Upper lobe of right lung (tissue), 1 donor: Measurements from ENCODE around the gene RPL10. TPM values are rescaled to one million over a fixed set of nuclear protein-coding genes. Genes with fewer than 3 reads are reported as not detected.

Experiments
- ATAC-seq: fragments of 200-7000 bp; cut with Tn5 transposase; one replicate; pipeline ENCODE4 v1.9.1; 2020; ENCODE audit warnings: mild to moderate bottlenecking, moderate library complexity
- DNase-seq: peaks from one replicate; pipeline ENCODE4 v3.0.0-alpha.2; 2020
- H3K27ac ChIP-seq: fragments of 200-600 bp; one replicate; pipeline ENCODE4 v1.8.0; 2022
- H3K27me3 ChIP-seq: fragments of 200-600 bp; one replicate; pipeline ENCODE4 v1.8.0; 2022; ENCODE audit warnings: mild to moderate bottlenecking
- H3K36me3 ChIP-seq: fragments of 200-600 bp; one replicate; pipeline ENCODE4 v1.8.0; 2022
- H3K4me1 ChIP-seq: fragments of 200-600 bp; one replicate; pipeline ENCODE4 v1.8.0; 2022
- H3K4me3 ChIP-seq: fragments of 200-600 bp; one replicate; pipeline ENCODE4 v1.8.0; 2022; ENCODE audit warnings: mild to moderate bottlenecking
- H3K9me3 ChIP-seq: fragments of 200-600 bp; one replicate; pipeline ENCODE4 v1.8.0; 2022
- intact Hi-C: fragments of 100-400 bp; cut with DNase I; formaldehyde crosslinking; loops from one replicate; pipeline ENCODE4 v1.11.0; 2022
- total RNA-seq: library from RNA; stranded (reverse); fragmentation: NEBNext Ultra II Directional; extraction: Animal tissue kit (Norgen Biotek cat#: 25700); gene quantifications from one replicate; pipeline ENCODE4 v1.2.1, GENCODE V29; 2021
- TF ChIP-seq, protein P1 (sequence below): fragments of 200-600 bp; IDR thresholded peaks from one replicate; pipeline ENCODE4 v1.8.0; 2022; ENCODE audit warnings: antibody characterized with exemption
- donor health status: DM: no; HTN: yes; CAD: no; lungs with severe emphysema.

Gene RPL10
- total RNA-seq, 1 donor from 2014 or later = 2,677 TPM

DNA sequence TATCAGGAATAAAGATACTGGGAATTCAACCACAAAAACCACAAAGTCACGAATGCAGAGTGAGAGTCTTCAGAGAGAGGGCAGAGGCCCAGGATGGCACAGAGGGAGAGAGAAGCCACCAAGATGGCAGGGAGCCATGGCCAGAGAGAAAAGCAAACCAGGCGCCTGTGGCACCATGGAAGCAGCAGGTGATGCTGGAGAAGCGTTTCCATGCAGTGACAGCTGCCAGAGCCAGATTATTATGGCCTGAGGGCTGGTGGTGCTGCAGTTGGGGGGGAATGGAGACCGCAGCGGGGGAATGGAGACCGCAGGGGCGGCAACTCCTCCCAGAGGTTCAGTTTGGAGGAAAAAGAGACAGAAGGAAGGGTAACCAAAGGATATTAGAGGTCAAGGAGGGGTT is 19.0 kb downstream of the RPL10 start:
- ATAC-seq (no peak), DNase-seq (no peak)
- intact Hi-C loops = no loop called here
- Histone ChIP-seq H3K4me1 (no peaks in the 10 kb centered on the region), H3K27ac (no peak overlapping the region), H3K9me3 (no peaks in the 10 kb centered on the region), H3K27me3 (no peaks in the 10 kb centered on the region), H3K36me3 (peaks cover 6% of the 10 kb centered on the region), H3K4me3 (no peak overlapping the region)
- TF ChIP-seq, protein P1, sequence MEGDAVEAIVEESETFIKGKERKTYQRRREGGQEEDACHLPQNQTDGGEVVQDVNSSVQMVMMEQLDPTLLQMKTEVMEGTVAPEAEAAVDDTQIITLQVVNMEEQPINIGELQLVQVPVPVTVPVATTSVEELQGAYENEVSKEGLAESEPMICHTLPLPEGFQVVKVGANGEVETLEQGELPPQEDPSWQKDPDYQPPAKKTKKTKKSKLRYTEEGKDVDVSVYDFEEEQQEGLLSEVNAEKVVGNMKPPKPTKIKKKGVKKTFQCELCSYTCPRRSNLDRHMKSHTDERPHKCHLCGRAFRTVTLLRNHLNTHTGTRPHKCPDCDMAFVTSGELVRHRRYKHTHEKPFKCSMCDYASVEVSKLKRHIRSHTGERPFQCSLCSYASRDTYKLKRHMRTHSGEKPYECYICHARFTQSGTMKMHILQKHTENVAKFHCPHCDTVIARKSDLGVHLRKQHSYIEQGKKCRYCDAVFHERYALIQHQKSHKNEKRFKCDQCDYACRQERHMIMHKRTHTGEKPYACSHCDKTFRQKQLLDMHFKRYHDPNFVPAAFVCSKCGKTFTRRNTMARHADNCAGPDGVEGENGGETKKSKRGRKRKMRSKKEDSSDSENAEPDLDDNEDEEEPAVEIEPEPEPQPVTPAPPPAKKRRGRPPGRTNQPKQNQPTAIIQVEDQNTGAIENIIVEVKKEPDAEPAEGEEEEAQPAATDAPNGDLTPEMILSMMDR = no peak

DNA sequence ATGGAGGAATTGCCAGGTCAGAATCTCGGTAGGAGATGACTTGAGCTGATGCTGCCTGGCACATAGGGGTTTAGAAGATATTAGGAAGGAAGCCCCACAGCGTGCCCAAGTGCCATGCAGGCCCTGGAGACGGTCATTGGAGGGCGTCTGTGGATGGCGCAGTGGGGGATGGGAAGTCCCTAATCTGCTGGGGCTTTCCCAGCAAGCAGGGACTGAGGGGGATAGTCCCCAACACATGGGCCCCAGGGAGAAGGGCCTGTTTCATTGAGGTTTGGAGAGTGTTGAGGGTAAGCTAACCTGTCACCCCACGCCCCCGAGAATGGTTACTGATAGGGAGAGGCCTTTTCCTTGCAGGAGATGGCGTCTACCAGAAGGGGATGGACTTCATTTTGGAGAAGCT is 21.0 kb downstream of the RPL10 start:
- no peaks in the 10 kb centered on the region for H3K36me3 ChIP-seq
- no peak for ATAC-seq
- H3K4me3 ChIP-seq = no peak overlapping the region
- DNase-seq = no peak
- intact Hi-C loops = no loop called here
- H3K4me1 ChIP-seq = no peaks in the 10 kb centered on the region
- no peaks in the 10 kb centered on the region for H3K9me3 ChIP-seq
- no peak overlapping the region for H3K27ac ChIP-seq
- TF ChIP-seq, protein P1 = no peak
- H3K27me3 ChIP-seq = no peaks in the 10 kb centered on the region

DNA sequence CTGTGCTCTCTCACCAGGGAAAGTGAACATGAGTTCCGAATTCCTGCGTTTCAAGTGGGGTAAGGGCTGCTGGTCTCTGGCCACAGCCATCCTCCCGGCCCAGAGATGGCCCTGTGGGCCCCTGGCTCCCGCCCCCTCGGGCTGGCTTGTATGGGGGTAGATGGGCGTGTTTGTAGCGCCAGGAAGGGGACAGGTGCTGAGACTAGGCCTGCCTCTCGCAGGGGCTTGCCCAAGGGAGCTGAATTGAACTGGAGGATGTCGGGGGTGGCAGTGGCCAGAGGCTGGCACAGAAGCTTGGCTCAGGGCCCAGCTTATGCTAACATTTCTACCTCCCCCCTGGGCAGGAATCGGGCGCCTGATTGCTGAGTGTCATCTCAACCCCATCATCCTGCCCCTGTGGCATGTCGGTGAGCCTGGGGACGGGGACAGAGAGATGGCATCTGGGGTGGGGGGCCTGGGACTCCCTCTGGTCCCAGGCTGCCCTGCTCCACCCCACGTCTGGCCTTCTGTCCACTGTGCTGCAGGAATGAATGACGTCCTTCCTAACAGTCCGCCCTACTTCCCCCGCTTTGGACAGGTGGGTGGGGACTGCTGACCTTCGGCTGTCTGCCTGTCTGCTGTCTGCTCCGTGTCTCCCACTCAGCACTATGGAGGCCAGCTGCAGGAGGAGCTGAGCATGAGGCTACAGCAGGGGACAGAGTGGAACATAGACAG is 21.7 kb downstream of the RPL10 start:
- TF ChIP-seq, protein P1 = no peak
- Histone ChIP-seq H3K36me3 (no peaks in the 10 kb centered on the region), H3K27me3 (no peaks in the 10 kb centered on the region), H3K4me1 (no peaks in the 10 kb centered on the region), H3K4me3 (no peak overlapping the region), H3K27ac (no peak overlapping the region), H3K9me3 (no peaks in the 10 kb centered on the region)
- ATAC-seq (peak; percentile 44), DNase-seq (no peak)
- intact Hi-C loops = no loop called here

DNA sequence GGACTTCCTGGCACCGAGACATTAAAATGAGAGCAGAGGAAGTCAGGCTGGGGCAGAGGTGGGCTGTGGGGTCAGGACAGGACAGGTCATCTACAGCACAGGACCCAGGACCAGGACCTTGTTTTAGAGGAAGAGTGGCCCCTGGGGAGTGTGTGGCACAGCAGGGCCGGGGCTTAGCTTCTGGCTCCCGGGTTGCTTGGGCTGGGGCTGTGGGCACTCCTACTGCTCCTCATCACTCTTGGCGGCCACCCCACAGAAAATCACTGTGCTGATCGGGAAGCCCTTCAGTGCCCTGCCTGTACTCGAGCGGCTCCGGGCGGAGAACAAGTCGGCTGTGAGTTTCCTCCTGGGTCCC is 22.2 kb downstream of the RPL10 start:
- DNase-seq (no peak), ATAC-seq (no peak)
- intact Hi-C loops = no loop called here
- H3K27ac ChIP-seq = no peak overlapping the region
- no peaks in the 10 kb centered on the region for H3K27me3 ChIP-seq
- H3K36me3 ChIP-seq = no peaks in the 10 kb centered on the region
- no peaks in the 10 kb centered on the region for H3K4me1 ChIP-seq
- TF ChIP-seq, protein P1 = no peak
- H3K4me3 ChIP-seq = no peak overlapping the region
- no peaks in the 10 kb centered on the region for H3K9me3 ChIP-seq

DNA sequence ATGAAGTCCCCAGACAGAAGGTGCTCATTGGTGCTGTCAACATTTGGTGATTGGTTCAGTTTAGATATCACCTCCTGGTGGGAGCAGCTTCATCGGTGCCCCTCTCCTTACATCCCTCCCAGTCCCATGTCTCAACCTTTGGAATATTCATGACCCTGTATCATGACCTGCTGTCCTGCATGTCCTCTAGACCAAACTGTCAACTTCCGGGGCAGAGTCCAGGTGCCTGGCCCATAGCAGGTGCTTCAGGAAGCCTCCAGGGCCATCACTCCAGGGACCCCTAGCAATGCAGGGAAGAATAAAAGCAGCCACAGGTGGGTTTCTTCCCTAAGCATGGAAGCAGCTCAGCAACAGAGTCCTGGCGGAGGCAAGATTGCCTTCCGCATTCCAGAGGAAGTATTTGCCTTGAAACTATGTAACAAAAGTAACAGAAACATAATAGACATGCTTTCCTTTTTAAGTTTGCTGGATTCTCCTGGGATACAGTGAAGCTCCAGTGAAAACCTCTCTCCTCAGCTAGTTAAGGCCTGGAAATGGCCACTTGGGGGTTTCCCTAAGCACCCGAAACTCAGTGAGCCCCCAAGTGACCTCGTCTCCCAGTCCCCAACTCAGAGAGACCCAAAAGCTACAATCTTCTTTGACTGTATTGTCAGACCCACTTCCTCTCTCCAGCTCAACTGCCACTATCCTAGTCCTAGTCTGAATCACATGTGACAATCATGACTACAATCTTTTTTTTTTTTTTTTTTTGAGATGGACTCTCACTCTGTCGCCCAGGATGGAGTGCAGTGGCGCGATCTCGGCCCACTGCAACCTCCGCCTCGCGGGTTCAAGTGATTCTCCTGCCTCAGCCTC is 29.0 kb downstream of the RPL10 start:
- Histone ChIP-seq H3K36me3 (peaks cover 4% of the 10 kb centered on the region), H3K9me3 (no peaks in the 10 kb centered on the region), H3K4me3 (peak overlapping the region; percentile 65), H3K27me3 (no peaks in the 10 kb centered on the region), H3K4me1 (peaks cover 3% of the 10 kb centered on the region), H3K27ac (peak overlapping the region; percentile 83)
- ATAC-seq = no peak
- DNase-seq = no peak
- intact Hi-C loops = no loop called here
- TF ChIP-seq, protein P1 = no peak
